H9 (cell line): ENCODE data around the gene TPGS1. TPM values are rescaled to one million over a fixed set of nuclear protein-coding genes. Genes with fewer than 3 reads are reported as not detected.

Source experiments
- DNase-seq: peaks from one replicate; pipeline ENCODE4 v3.0.0-alpha.2; 2017
- H2AFZ ChIP-seq: one replicate; pipeline ENCODE4 v1.6.1; 2013; ENCODE audit warnings: mild to moderate bottlenecking, low read length, control low read depth, moderate library complexity
- H2AK5ac ChIP-seq: 2 replicates; pipeline ENCODE4 v1.6.1; 2013; ENCODE audit warnings: low read length, control low read depth, mixed read lengths; ENCODE audit not compliant: insufficient read length
- H2BK120ac ChIP-seq: one replicate; pipeline ENCODE4 v1.6.1; 2013; ENCODE audit warnings: low read depth, mild to moderate bottlenecking, low read length, control low read depth, inconsistent platforms; ENCODE audit not compliant: poor library complexity, severe bottlenecking
- H2BK12ac ChIP-seq: 2 replicates; pipeline ENCODE4 v1.6.1; 2013; ENCODE audit warnings: low read length, control low read depth, mixed read lengths, low read depth; ENCODE audit not compliant: insufficient read length
- H2BK15ac ChIP-seq: 2 replicates; pipeline ENCODE4 v1.6.1; 2013; ENCODE audit warnings: low read depth, low read length, control low read depth
- H2BK20ac ChIP-seq: one replicate; pipeline ENCODE4 v1.6.1; 2013; ENCODE audit warnings: low read depth, mild to moderate bottlenecking, low read length, control low read depth, inconsistent platforms; ENCODE audit not compliant: poor library complexity, severe bottlenecking
- H2BK5ac ChIP-seq: 2 replicates; pipeline ENCODE4 v1.6.1; 2013; ENCODE audit warnings: low read length, control low read depth, mixed read lengths; ENCODE audit not compliant: insufficient read length
- H3K14ac ChIP-seq: 2 replicates; pipeline ENCODE4 v1.6.1; 2013; ENCODE audit warnings: low read length, control low read depth; ENCODE audit not compliant: insufficient read depth
- H3K18ac ChIP-seq: 2 replicates; pipeline ENCODE4 v1.6.1; 2013; ENCODE audit warnings: low read depth, mild to moderate bottlenecking, mixed read lengths, low read length, control low read depth; ENCODE audit not compliant: insufficient read length
- H3K23ac ChIP-seq: 2 replicates; pipeline ENCODE4 v1.6.1; 2013; ENCODE audit warnings: low read length, control low read depth, mixed read lengths, low read depth; ENCODE audit not compliant: insufficient read length
- H3K23me2 ChIP-seq: 2 replicates; pipeline ENCODE4 v1.6.1; 2013; ENCODE audit warnings: low read depth, mild to moderate bottlenecking, mixed read lengths, low read length, control low read depth; ENCODE audit not compliant: insufficient read length, poor library complexity, severe bottlenecking
- H3K27ac ChIP-seq: 2 replicates; pipeline ENCODE4 v1.5.1; 2013; ENCODE audit warnings: low read length, control low read depth, mixed read lengths, low read depth; ENCODE audit not compliant: insufficient read length
- H3K27me3 ChIP-seq: 2 replicates; pipeline ENCODE4 v1.6.1; 2013; ENCODE audit warnings: low read length, control low read depth, inconsistent platforms; ENCODE audit not compliant: insufficient read depth
- H3K4ac ChIP-seq: 2 replicates; pipeline ENCODE4 v1.6.1; 2013; ENCODE audit warnings: low read depth, mild to moderate bottlenecking, control low read depth, inconsistent platforms, low read length, moderate library complexity
- H3K4me1 ChIP-seq: 2 replicates; pipeline ENCODE4 v1.6.1; 2013; ENCODE audit warnings: low read length, control low read depth, inconsistent platforms; ENCODE audit not compliant: insufficient read depth
- H3K4me2 ChIP-seq: 2 replicates; pipeline ENCODE4 v1.6.1; 2013; ENCODE audit warnings: low read length, control low read depth, mixed read lengths; ENCODE audit not compliant: insufficient read length, insufficient read depth
- H3K56ac ChIP-seq: 2 replicates; pipeline ENCODE4 v1.6.1; 2013; ENCODE audit warnings: low read depth, mild to moderate bottlenecking, mixed read lengths, low read length, control low read depth; ENCODE audit not compliant: insufficient read length
- H3K79me1 ChIP-seq: 2 replicates; pipeline ENCODE4 v1.6.1; 2013; ENCODE audit warnings: low read depth, mild to moderate bottlenecking, moderate library complexity, low read length, control low read depth, inconsistent platforms; ENCODE audit not compliant: insufficient read depth, poor library complexity, severe bottlenecking
- H3K79me2 ChIP-seq: 2 replicates; pipeline ENCODE4 v1.6.1; 2013; ENCODE audit warnings: low read length, control low read depth, inconsistent platforms; ENCODE audit not compliant: insufficient read depth
- H3K9ac ChIP-seq: 2 replicates; pipeline ENCODE4 v1.6.1; 2013; ENCODE audit warnings: low read length, control low read depth, mixed read lengths; ENCODE audit not compliant: insufficient read length; ENCODE audit errors: extremely low read depth
- H3K9me3 ChIP-seq: one replicate; pipeline ENCODE4 v1.6.1; 2013; ENCODE audit warnings: low read depth, low read length, inconsistent platforms; ENCODE audit not compliant: control insufficient read depth
- H3T11ph ChIP-seq: one replicate; pipeline ENCODE4 v1.6.1; 2013; ENCODE audit warnings: mild to moderate bottlenecking, low read length, control low read depth, inconsistent platforms
- H4K20me1 ChIP-seq: one replicate; pipeline ENCODE4 v1.6.1; 2013; ENCODE audit not compliant: control insufficient read depth, insufficient read length, insufficient read depth
- H4K5ac ChIP-seq: 2 replicates; pipeline ENCODE4 v1.6.1; 2013; ENCODE audit warnings: low read depth, mild to moderate bottlenecking, mixed read lengths, low read length, control low read depth; ENCODE audit not compliant: insufficient read length
- H4K8ac ChIP-seq: replicated peaks from 2 replicates; pipeline ENCODE4 v1.6.1; 2013; ENCODE audit warnings: low read length, control low read depth, mixed read lengths, low read depth; ENCODE audit not compliant: insufficient read length
- H4K91ac ChIP-seq: 2 replicates; pipeline ENCODE4 v1.6.1; 2013; ENCODE audit warnings: low read depth, mild to moderate bottlenecking, moderate library complexity, mixed read lengths, low read length, control low read depth; ENCODE audit not compliant: insufficient read length
- H3K27ac Mint-ChIP-seq, 3 experiments: 2 replicates in 2 of 3; 3 replicates in 1 of 3; pipeline ENCODE4 v1.8.0; 2020 to 2021; ENCODE audit warnings: mixed read lengths in 3 of 3, mild to moderate bottlenecking in 1 of 3, moderate library complexity in 1 of 3
- H3K27me3 Mint-ChIP-seq: 2 replicates; pipeline ENCODE4 v1.8.0; 2021; ENCODE audit warnings: low read depth, mild to moderate bottlenecking, moderate library complexity, mixed read lengths
- H3K36me3 Mint-ChIP-seq, 3 experiments: 2 replicates in 2 of 3; 3 replicates in 1 of 3; pipeline ENCODE4 v1.8.0; 2020 to 2021; ENCODE audit warnings: low read depth in 3 of 3, mixed read lengths in 3 of 3; ENCODE audit not compliant: insufficient read depth in 1 of 3
- H3K4me1 Mint-ChIP-seq, 2 experiments: 2 replicates each; pipeline ENCODE4 v1.8.0; 2020; ENCODE audit warnings: mixed read lengths in 2 of 2
- H3K4me3 Mint-ChIP-seq, 2 experiments: 2 replicates in 1 of 2; 3 replicates in 1 of 2; pipeline ENCODE4 v1.8.0; 2020 to 2021; ENCODE audit warnings: mild to moderate bottlenecking in 2 of 2, mixed read lengths in 2 of 2, moderate library complexity in 1 of 2
- H3K9me3 Mint-ChIP-seq, 2 experiments: 2 replicates in 1 of 2; 3 replicates in 1 of 2; pipeline ENCODE4 v1.8.0; 2020; ENCODE audit warnings: mild to moderate bottlenecking in 2 of 2, mixed read lengths in 2 of 2, moderate library complexity in 1 of 2
- WGBS: extraction: QIAGEN DNeasy Blood & Tissue Kit; methylation state at CpG from one replicate; pipeline ENCODE4 v1.1.7; 2013; ENCODE audit warnings: missing lambda C conversion rate, low lambda C conversion rate, mixed read lengths; ENCODE audit not compliant: insufficient read length; ENCODE audit errors: extremely low coverage; 5-methylcytosine and 5-hydroxymethylcytosine counted together
- total RNA-seq: library from RNA; stranded (reverse); gene quantifications from 2 replicates; pipeline ENCODE4 v1.2.1, GENCODE V29; 2021
- TF ChIP-seq, protein P1 (sequence below): fragments of 200-600 bp; sonication (generic); conservative IDR thresholded peaks from 3 replicates; pipeline ENCODE4 v1.8.0; 2021; ENCODE audit warnings: antibody characterized with exemption, mild to moderate bottlenecking

The TPGS1 gene
- total RNA-seq, 1 experiment from 2014 or later: 7.4 TPM

DNA sequence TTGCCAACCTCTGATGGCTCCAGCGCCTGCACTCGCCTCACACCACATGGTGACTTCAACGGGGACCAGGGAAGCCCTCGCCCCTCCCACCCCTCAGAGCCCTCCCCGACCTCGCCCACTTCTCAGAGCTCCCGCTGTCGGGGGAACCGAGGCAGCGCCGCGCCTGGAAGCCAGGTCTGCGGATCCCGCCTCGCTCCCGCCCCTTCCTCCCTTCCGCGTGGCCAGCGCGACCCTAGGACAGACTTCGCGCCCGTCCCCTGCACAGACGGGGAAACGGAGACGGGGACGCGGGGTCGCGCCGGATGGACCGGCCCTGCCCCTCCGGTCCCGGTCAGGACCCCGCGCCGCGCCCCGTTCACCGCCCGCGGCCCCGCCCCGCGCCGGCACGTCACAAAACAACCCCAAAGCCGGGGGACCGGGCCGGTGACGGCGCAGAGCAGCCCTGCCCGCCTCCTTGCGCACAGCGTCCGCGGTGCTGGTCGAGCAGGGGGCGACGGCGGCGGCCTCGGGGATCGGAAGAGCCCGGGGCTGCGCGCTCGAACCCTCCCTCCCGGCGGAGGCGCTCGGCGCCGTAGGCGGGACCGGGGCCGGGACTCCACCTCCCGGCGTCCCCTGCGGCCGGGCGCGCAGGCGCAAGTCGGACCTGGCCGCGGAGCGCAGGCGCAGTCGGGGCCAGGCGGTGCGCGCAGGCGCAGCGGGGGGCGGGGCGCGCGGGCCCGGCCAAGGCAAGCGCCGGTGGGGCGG lies 23.9 kb downstream of the TPGS1 start:
- Histone ChIP-seq H3K27me3 (no peaks in the 10 kb centered on the region), H3K79me1 (peaks cover 8% of the 10 kb centered on the region), H4K5ac (no peak overlapping the region), H2AK5ac (no peak overlapping the region), H4K8ac (no peak overlapping the region), H2BK15ac (no peak overlapping the region), H2BK20ac (no peak overlapping the region), H3K23ac (no peak overlapping the region), H3K4me2 (peak overlapping the region; percentile 19), H3K18ac (no peak overlapping the region), H3K4ac (no peak overlapping the region), H4K20me1 (peaks cover 4% of the 10 kb centered on the region), H3K27ac (no peak overlapping the region), H2BK120ac (no peak overlapping the region), H3K4me1 (no peaks in the 10 kb centered on the region), H3K9ac (no peak overlapping the region), H2BK5ac (no peak overlapping the region), H3K23me2 (peaks cover 6% of the 10 kb centered on the region), H3K9me3 (no peaks in the 10 kb centered on the region), H3T11ph (no peak overlapping the region), H3K79me2 (peaks cover 13% of the 10 kb centered on the region; the same call in 1 of the 2 replicates), H3K14ac (0 out of 2 replicates have a peak overlapping the region, but pooled peaks have one; percentile 4), H2BK12ac (no peak overlapping the region), H4K91ac (no peak overlapping the region), H3K56ac (no peak overlapping the region), H2AFZ (no peak overlapping the region)
- no CpG with 5 or more reads among the region's 103 CpGs for WGBS
- peaks cover 2 to 5% (median 3%) of the 10 kb centered on the region in 3 experiments; a peak in 6 of 7 replicates for H3K36me3 Mint-ChIP-seq
- H3K4me3 Mint-ChIP-seq: peak overlapping the region; percentile 80 to 87
- DNase-seq: peak; percentile 89
- TF ChIP-seq, protein P1, sequence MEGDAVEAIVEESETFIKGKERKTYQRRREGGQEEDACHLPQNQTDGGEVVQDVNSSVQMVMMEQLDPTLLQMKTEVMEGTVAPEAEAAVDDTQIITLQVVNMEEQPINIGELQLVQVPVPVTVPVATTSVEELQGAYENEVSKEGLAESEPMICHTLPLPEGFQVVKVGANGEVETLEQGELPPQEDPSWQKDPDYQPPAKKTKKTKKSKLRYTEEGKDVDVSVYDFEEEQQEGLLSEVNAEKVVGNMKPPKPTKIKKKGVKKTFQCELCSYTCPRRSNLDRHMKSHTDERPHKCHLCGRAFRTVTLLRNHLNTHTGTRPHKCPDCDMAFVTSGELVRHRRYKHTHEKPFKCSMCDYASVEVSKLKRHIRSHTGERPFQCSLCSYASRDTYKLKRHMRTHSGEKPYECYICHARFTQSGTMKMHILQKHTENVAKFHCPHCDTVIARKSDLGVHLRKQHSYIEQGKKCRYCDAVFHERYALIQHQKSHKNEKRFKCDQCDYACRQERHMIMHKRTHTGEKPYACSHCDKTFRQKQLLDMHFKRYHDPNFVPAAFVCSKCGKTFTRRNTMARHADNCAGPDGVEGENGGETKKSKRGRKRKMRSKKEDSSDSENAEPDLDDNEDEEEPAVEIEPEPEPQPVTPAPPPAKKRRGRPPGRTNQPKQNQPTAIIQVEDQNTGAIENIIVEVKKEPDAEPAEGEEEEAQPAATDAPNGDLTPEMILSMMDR: no peak
- peaks cover 5 to 25% of the 10 kb centered on the region in 2 experiments for H3K4me1 Mint-ChIP-seq
- peaks cover 9% of the 10 kb centered on the region for H3K27me3 Mint-ChIP-seq
- H3K27ac Mint-ChIP-seq: peak overlapping the region in 2 of 3 experiments; percentile 72 to 83; a peak in 2 of 7 replicates
- H3K9me3 Mint-ChIP-seq: 0 out of 5 replicates have a peak, but pooled peaks cover 0 to 2% of the 10 kb centered on the region in 2 experiments
